ENCODE data around the gene REX1BD.
A peak's percentile ranks its signal among the peaks of the same experiment; 100 is the strongest.
"Not testable (repeated sequence)": the region's sequence is repeated elsewhere in the genome, so short reads cannot be mapped to it uniquely, and the experiment has no call there.

REX1BD gene

GRCh38 chr19:18588611-18589379, at the start of gene REX1BD:
REX1BD (plus strand) TSS chr19:18588798; CDS start chr19:18588802, 4 bp downstream.
- H3K9me3 ChIP-seq (ENCODE audit: control insufficient read depth in 2 of 2, low read length in 2 of 2) = no peaks in the 10 kb centered on the region
- peaks cover 0 to 3% of the 10 kb centered on the region in 2 donors for H3K36me3 ChIP-seq (ENCODE audit: control insufficient read depth in 2 of 2, insufficient read depth in 2 of 2, low read length in 2 of 2)
- no peaks in the 10 kb centered on the region for H3K27me3 ChIP-seq (ENCODE audit: control insufficient read depth in 1 of 2, insufficient read depth in 2 of 2, low read length in 2 of 2)
- H3K4me1 ChIP-seq (ENCODE audit: control insufficient read depth, insufficient read depth, low read length) = peaks cover 29% of the 10 kb centered on the region
- H3K27ac ChIP-seq (ENCODE audit: low read length) = peak within 1 kb of the TSS; percentile 49
- H3K4me3 ChIP-seq (ENCODE audit: low read length in 2 of 2) = peak within 1 kb of the TSS; percentile 73 to 85
- peak within 1 kb of the TSS; percentile 60 to 62 for H3K9ac ChIP-seq (ENCODE audit: low read length in 2 of 2)

GRCh38 chr19:18539372-18539771, 49.2 kb upstream of the REX1BD start:
- H3K27me3 ChIP-seq (ENCODE audit: control insufficient read depth in 1 of 2, insufficient read depth in 2 of 2, low read length in 2 of 2) = no peaks in the 10 kb centered on the region
- H3K36me3 ChIP-seq (ENCODE audit: control insufficient read depth in 2 of 2, insufficient read depth in 2 of 2, low read length in 2 of 2) = peaks cover 29 to 36% of the 10 kb centered on the region in 2 donors
- no peak overlapping the region for H3K4me3 ChIP-seq (ENCODE audit: low read length in 2 of 2)
- H3K4me1 ChIP-seq (ENCODE audit: control insufficient read depth, insufficient read depth, low read length) = peaks cover 11% of the 10 kb centered on the region
- no peaks in the 10 kb centered on the region for H3K9me3 ChIP-seq (ENCODE audit: control insufficient read depth in 2 of 2, low read length in 2 of 2)
- no peak overlapping the region for H3K9ac ChIP-seq (ENCODE audit: low read length in 2 of 2)
- no peak overlapping the region for H3K27ac ChIP-seq (ENCODE audit: low read length)

GRCh38 chr19:18540200-18540599, 48.4 kb upstream of the REX1BD start:
- H3K27me3 ChIP-seq (ENCODE audit: control insufficient read depth in 1 of 2, insufficient read depth in 2 of 2, low read length in 2 of 2); H3K9ac ChIP-seq (ENCODE audit: low read length in 2 of 2); H3K27ac ChIP-seq (ENCODE audit: low read length); H3K9me3 ChIP-seq (ENCODE audit: control insufficient read depth in 2 of 2, low read length in 2 of 2); H3K4me3 ChIP-seq (ENCODE audit: low read length in 2 of 2): not testable (repeated sequence)
- Histone ChIP-seq H3K4me1 (ENCODE audit: control insufficient read depth, insufficient read depth, low read length) (peaks cover 11% of the 10 kb centered on the region), H3K36me3 (ENCODE audit: control insufficient read depth in 2 of 2, insufficient read depth in 2 of 2, low read length in 2 of 2) (peaks cover 29 to 34% of the 10 kb centered on the region in 2 donors)

GRCh38 chr19:18541258-18541991, 47.2 kb upstream of the REX1BD start:
- no peak overlapping the region for H3K4me3 ChIP-seq (ENCODE audit: low read length in 2 of 2)

GRCh38 chr19:18541992-18542940, 46.3 kb upstream of the REX1BD start:
- H3K9ac ChIP-seq (ENCODE audit: low read length in 2 of 2) = peak overlapping the region; percentile 82 to 87
- H3K4me3 ChIP-seq (ENCODE audit: low read length in 2 of 2) = peak overlapping the region; percentile 56 to 77
- no peaks in the 10 kb centered on the region for H3K9me3 ChIP-seq (ENCODE audit: control insufficient read depth in 2 of 2, low read length in 2 of 2)
- H3K27ac ChIP-seq (ENCODE audit: low read length) = peak overlapping the region; percentile 70
- H3K36me3 ChIP-seq (ENCODE audit: control insufficient read depth in 2 of 2, insufficient read depth in 2 of 2, low read length in 2 of 2) = peaks cover 19 to 22% of the 10 kb centered on the region in 2 donors
- no peaks in the 10 kb centered on the region for H3K27me3 ChIP-seq (ENCODE audit: control insufficient read depth in 1 of 2, insufficient read depth in 2 of 2, low read length in 2 of 2)
- H3K4me1 ChIP-seq (ENCODE audit: control insufficient read depth, insufficient read depth, low read length) = peaks cover 11% of the 10 kb centered on the region

More at GRCh38 chr19:18541258-18541991, 47.2 kb upstream of the REX1BD start:
- H3K9ac ChIP-seq (ENCODE audit: low read length in 2 of 2) = no peak overlapping the region
- H3K36me3 ChIP-seq (ENCODE audit: control insufficient read depth in 2 of 2, insufficient read depth in 2 of 2, low read length in 2 of 2) = peaks cover 24 to 25% of the 10 kb centered on the region in 2 donors
- H3K27ac ChIP-seq (ENCODE audit: low read length) = no peak overlapping the region
- peaks cover 11% of the 10 kb centered on the region for H3K4me1 ChIP-seq (ENCODE audit: control insufficient read depth, insufficient read depth, low read length)
- no peaks in the 10 kb centered on the region for H3K9me3 ChIP-seq (ENCODE audit: control insufficient read depth in 2 of 2, low read length in 2 of 2)
- H3K27me3 ChIP-seq (ENCODE audit: control insufficient read depth in 1 of 2, insufficient read depth in 2 of 2, low read length in 2 of 2) = no peaks in the 10 kb centered on the region

- Histone ChIP-seq H3K4me3 (ENCODE audit: low read length in 2 of 2) (peak within 1 kb of the TSS; percentile 60 to 77), H3K4me1 (ENCODE audit: control insufficient read depth, insufficient read depth, low read length) (peaks cover 11% of the 10 kb centered on the region), H3K36me3 (ENCODE audit: control insufficient read depth in 2 of 2, insufficient read depth in 2 of 2, low read length in 2 of 2) (peaks cover 12 to 22% of the 10 kb centered on the region in 2 donors), H3K27me3 (ENCODE audit: control insufficient read depth in 1 of 2, insufficient read depth in 2 of 2, low read length in 2 of 2) (no peaks in the 10 kb centered on the region), H3K27ac (ENCODE audit: low read length) (peak within 1 kb of the TSS; percentile 70), H3K9me3 (ENCODE audit: control insufficient read depth in 2 of 2, low read length in 2 of 2) (no peaks in the 10 kb centered on the region), H3K9ac (ENCODE audit: low read length in 2 of 2) (peak within 1 kb of the TSS; percentile 82 to 87)
These were observed 45.4 kb upstream of the REX1BD start, which contains the start of gene FKBP8 for GRCh38 chr19:18542941-18543813. FKBP8 (minus strand) TSS chr19:18543573; CDS start chr19:18541970, 1,603 bp downstream.

DNA sequence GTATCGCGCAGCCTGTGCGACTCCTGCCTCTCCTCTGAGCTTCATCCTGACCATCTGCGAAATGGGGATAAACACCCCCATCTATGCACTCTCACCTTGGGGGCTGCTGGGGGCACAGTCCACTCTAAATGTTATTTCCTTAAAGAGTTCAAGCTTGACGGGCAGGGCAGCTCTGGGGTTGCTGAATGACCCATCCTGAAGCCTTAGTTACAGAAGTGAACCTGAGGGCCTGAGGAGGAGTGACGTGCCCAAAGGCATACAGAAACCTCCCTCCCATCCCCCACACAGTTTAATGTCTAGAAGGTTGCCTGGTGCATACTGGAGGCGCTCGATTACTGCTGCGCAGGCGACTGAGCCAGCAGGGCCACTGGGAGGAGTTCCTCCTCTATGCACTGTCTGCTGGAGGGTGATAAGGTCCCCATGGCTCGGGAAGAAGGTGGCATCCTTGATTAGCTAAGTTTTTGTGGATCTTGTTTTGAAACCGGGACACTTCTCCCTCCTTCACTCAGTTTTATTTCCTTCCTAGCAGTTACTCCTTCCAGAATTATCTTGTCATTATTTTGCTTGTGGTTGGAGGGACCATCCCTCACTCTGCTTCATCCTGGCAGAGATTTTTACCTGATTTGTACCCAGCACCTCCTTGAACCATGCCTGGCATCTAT, 44.7 kb upstream of the REX1BD start:
- peaks cover 11% of the 10 kb centered on the region for H3K4me1 ChIP-seq (ENCODE audit: control insufficient read depth, insufficient read depth, low read length)
- peak overlapping the region; percentile 68 to 69 for H3K9ac ChIP-seq (ENCODE audit: low read length in 2 of 2)
- H3K36me3 ChIP-seq (ENCODE audit: control insufficient read depth in 2 of 2, insufficient read depth in 2 of 2, low read length in 2 of 2) = peaks cover 12 to 20% of the 10 kb centered on the region in 2 donors
- no peaks in the 10 kb centered on the region for H3K27me3 ChIP-seq (ENCODE audit: control insufficient read depth in 1 of 2, insufficient read depth in 2 of 2, low read length in 2 of 2)
- H3K4me3 ChIP-seq (ENCODE audit: low read length in 2 of 2) = peak overlapping the region; percentile 60 to 69
- no peak overlapping the region for H3K27ac ChIP-seq (ENCODE audit: low read length)
- no peaks in the 10 kb centered on the region for H3K9me3 ChIP-seq (ENCODE audit: control insufficient read depth in 2 of 2, low read length in 2 of 2)

- no peak overlapping the region for H3K27ac ChIP-seq (ENCODE audit: low read length)
These were observed 37.0 kb upstream of the REX1BD start for GRCh38 chr19:18551631-18552030.

DNA sequence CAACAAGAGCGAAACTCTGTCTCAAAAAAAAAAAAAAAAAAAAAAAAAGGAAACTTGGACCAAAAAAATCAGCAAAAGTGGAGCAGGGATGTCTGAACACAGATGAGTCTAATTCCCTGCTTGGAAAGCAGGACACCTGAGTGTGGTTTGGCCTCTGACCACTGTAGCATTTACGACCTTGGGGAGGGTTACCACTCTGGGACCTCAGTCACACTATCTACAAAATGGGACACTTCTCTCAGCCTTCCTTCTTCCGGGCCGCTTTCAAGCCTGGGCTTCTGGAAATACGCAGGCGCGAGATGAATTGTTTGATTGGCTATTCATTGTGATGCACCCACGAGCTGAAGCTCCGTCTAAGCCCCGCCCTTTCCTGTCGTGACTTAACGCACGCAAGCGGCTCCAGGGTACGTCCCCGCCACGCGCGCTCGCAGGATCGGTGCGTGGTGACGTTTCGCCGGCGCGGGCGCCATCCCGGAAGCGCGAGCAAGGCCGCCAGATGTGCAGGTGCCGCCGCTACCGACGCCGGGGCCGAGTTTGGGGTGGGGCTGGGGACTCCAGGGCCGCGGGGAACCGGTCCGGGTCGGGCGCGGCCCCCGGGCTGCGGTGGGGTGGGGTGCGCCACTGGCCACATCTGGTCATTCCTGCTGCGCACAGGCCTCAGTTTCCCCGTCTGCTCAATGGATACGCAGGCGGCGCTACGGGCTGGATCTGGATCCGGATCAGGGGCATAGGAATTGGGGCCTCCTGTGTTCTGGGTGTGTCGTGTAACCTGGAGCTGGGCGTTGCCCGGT, 31.0 kb upstream of the REX1BD start, which contains the start of gene KXD1:
Gene KXD1, plus strand, starts transcription at position 460 of the 791 bp plus-strand sequence. CDS start 4,187 bp downstream, outside the sequence.
- Histone ChIP-seq H3K36me3 (ENCODE audit: control insufficient read depth in 2 of 2, insufficient read depth in 2 of 2, low read length in 2 of 2) (peaks cover 0 to 1% of the 10 kb centered on the region in 2 donors), H3K9me3 (ENCODE audit: control insufficient read depth in 2 of 2, low read length in 2 of 2) (no peaks in the 10 kb centered on the region), H3K27ac (ENCODE audit: low read length) (peak within 1 kb of the TSS; percentile 93)

More at GRCh38 chr19:18551631-18552030, 37.0 kb upstream of the REX1BD start:
- Histone ChIP-seq H3K27me3 (ENCODE audit: control insufficient read depth in 1 of 2, insufficient read depth in 2 of 2, low read length in 2 of 2) (no peaks in the 10 kb centered on the region), H3K4me3 (ENCODE audit: low read length in 2 of 2) (no peak overlapping the region), H3K4me1 (ENCODE audit: control insufficient read depth, insufficient read depth, low read length) (no peaks in the 10 kb centered on the region), H3K36me3 (ENCODE audit: control insufficient read depth in 2 of 2, insufficient read depth in 2 of 2, low read length in 2 of 2) (no peaks in the 10 kb centered on the region), H3K9me3 (ENCODE audit: control insufficient read depth in 2 of 2, low read length in 2 of 2) (no peaks in the 10 kb centered on the region), H3K9ac (ENCODE audit: low read length in 2 of 2) (no peak overlapping the region)

More for the DNA sequence above, 31.0 kb upstream of the REX1BD start, which contains the start of gene KXD1:
- Histone ChIP-seq H3K9ac (ENCODE audit: low read length in 2 of 2) (peak within 1 kb of the TSS; percentile 96 to 99), H3K4me1 (ENCODE audit: control insufficient read depth, insufficient read depth, low read length) (peaks cover 13% of the 10 kb centered on the region), H3K27me3 (ENCODE audit: control insufficient read depth in 1 of 2, insufficient read depth in 2 of 2, low read length in 2 of 2) (no peaks in the 10 kb centered on the region), H3K4me3 (ENCODE audit: low read length in 2 of 2) (peak within 1 kb of the TSS; percentile 92 to 95)

All from stomach smooth muscle (tissue), 2 donors.